Erythroblast (primary cell): ENCODE results near the gene PPP6R1.

Experiments
- DNase-seq, 2 experiments: peaks; one replicate each; lab custom pipeline; 2025; lab: John Stamatoyannopoulos, UW
- GATA1 ChIP-seq: IDR thresholded peaks from 2 replicates; pipeline ENCODE4 v1.6.1; 2011; ENCODE audit warnings: low read depth, mild to moderate bottlenecking, control low read depth, low read length, moderate library complexity
- POLR2A ChIP-seq: IDR thresholded peaks from 2 replicates; pipeline ENCODE4 v1.6.1; 2011; ENCODE audit warnings: mild to moderate bottlenecking, low read length

Gene PPP6R1

DNA sequence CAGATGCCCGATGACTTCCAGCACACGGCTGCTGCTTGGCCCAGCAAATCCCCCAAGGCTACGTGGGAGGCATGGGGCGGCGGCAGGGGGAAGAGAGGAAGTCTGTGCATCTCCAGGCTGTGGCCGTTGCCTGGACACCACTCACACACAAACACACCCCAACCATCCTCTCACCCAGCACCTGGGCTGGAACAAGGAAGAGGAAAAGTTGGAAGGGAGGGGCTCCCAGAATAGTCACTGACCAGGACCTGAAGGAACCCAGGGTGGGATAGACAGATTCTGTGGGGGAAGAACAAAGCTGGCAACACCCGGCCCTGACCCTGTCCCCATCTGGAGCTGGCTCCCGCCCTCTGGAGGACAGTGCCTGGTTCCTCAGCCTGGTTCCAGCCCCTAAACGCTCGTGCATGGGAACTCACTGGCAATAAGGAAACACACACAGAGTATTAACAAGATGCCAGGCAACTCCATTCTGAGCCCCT, 11.2 kb downstream of the PPP6R1 start:
- TF ChIP-seq POLR2A (no peak), GATA1 (no peak)
- DNase-seq = no peak

DNA sequence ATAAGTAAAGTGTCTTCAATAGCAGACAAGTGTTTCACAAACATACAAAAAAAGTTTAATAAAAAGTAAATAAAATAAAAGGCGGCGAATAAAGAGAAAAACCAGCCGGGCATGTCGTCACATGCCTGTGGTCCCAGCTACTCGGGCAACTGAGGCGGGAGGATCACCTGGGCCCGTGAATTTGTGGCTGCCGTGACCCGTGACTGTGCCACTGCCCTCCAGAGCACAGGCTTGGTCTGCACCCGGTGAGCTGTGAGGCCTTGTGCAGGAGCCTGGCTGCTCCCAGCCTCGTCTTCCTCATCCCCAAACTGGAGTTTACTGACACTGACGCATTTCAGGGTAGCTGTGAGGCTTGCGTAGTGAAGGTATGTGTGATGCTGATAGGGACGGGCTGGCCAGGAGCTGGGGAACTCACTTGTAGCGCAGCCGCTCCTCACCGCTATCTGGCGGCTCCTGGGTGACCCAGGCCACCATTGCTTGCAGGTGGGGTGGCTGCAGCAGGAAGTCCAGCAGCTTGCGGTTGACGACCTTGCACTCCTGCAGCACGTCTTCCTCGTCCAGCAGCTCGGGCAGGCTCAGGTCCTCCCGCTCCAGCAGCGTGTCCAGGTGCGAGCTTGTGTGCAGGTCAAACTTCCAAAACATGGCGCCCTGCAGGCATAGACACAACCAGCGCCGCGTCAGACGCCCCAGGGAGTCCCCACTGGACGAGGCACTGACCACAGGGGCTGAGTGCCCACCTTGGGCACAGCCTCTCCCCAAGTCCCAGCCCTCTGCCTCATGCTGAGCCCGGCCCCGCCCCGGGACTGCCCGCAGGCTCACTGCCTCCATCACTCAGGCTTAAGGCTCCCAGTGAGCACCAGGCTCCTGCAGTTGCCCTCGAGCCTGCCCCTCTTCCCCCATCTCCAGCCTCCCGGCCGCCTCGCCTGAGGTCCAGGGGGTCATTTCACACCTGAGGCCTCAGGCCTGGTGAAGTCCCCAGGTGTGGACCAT, 12.1 kb downstream of the PPP6R1 start:
- no peak for DNase-seq
- TF ChIP-seq GATA1 (no peak), POLR2A (no peak)

DNA sequence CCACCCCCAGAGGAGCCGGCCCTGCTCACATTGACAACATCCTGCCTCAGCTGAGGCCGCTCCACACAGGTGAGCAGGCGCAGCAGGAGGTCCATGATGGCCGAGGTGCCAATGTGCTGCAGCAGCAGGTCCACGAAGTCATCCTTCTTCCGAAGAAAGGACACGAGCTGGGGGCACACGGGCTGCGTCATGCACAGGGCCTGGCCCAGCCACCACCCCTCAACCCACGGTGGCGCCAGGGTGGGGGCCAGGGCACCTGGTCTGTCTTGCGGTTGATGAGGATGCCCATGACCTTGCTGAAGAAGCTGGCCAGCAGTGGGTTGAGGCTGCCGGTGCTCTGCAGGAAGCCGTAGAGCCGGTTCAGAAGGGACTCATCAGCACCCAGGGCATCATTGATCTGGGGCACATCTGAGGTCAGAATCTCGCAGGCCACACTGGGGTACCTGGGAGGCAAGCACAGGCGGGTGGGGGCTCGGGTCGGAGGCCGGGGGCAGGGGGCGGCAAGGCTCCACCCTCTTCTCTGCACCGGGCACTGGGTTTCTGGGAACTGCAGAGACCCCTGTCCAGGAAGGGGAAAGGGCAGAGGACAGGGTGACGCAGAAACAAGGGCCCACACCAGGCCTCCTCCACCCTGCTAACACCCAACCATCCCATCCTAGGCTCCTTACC, 13.4 kb downstream of the PPP6R1 start:
- TF ChIP-seq GATA1 = no peak
- no peak for TF ChIP-seq POLR2A
- DNase-seq = no peak

DNA sequence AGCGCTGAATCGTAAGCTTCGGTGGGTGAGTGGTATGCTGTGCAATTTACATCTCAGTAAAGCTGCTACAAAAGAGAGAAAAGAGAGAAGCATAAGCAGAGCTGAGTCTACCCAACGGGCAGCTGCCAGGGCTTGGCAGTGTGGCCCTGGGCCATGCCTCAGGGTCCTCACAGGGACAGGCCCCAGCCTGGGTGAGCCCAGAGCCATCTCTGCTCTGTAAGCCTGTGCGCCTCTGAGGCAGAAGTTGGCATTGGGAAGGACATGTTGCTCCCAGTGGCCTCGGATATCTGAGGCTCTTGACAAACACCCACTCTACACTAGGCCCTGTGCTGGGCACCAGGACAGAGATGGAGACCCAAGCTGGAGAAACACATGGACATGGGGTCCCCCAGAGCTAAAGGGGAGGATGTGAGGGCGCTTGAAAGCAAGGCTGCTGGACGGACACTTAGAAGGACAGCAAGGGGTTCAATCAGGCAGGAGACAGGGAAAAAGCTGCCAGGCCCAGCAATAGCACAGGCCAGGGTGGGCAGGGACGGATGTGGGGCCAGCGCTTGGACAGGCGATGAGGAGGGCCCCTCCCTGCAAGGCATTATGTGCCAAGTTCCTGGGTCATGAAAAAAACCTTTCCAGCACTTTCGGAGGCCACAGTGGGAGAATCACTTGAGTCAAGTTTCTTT, 14.7 kb downstream of the PPP6R1 start:
- no peak for DNase-seq
- TF ChIP-seq POLR2A = no peak
- no peak for TF ChIP-seq GATA1

DNA sequence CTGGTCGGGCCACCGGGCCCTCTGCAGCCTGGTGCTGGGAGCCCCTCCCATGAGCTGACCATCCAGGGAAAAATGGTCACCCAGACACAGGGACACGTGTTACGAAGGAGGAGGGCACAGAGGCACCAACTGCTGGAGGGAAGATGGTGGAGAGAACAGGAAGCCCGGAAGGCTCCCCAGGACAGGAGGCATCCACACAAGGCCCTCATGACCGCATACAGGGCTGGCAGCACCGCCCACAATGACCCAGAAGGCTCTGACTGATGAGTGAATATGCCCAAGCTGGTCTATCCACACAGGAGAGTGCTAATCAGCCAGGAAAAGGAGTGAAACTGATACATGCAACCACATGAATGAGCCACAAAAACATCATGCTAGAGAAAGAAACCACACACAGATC, 16.3 kb downstream of the PPP6R1 start:
- TF ChIP-seq POLR2A (no peak), GATA1 (no peak)
- DNase-seq = no peak

DNA sequence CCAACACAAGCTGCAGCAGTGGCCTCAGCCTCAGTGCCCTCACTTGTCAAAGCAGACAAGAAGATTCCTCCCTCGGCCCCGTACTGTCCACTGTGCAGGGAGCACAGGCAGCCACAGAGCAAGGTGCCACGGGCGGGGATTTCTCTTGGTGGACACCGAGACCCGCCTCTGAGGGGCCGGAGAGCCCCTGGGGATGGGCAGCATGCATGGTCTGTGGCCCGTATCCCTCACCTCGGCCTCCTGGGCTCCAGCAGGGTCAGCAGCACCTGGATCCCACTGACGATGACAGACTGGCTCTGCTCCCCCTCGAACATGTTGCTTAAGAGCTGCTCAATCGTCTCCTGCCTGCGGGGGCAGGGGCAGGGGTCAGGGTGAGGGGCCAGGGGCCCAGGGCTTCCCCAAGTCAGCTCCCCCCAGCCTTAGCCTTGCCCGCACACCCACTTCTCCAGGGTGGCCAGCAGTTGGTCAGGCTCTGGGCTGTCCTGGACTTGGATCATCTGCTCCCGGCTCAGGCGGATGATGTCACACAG, 16.8 kb downstream of the PPP6R1 start:
- TF ChIP-seq POLR2A = no peak
- TF ChIP-seq GATA1 = no peak
- no peak for DNase-seq

DNA sequence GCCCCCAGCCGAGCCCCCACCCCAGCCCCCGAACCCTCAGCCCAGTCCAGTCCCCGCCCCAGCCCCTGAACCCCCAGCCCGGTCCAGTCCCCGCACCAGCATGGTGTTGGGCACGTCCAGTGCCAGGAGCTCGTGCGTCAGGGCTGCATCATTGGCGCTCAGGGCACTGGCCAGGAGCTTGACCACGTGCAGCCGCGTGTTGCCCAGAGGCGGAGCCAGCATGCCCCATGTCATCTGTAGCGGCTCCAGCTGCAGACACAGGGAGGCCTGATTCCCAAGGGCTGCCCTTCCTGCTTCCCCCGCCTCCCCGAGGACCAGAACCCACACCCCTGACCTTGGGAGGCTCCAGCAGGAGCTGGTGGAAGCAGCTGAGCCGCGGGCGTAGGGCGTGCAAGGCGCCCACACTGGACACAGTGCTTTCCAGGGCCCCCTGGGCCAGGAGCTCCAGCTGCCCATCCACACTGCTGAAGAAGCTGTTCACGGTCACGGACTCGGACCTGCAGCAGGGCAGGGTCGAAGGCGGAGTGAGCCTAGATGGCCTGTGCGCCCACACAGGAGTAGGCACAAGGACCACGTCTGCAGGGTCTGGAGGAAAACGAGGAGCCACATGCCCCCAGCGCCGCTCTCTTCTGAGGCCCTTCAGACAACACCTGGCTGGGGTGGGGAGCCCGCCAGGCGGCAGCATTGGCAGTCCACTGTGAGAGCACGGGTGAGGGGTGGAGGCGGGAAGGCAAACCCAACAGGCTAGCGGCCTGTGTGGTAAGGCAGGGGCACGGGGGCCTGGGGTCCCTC, 17.5 kb downstream of the PPP6R1 start:
- no peak for TF ChIP-seq GATA1
- TF ChIP-seq POLR2A = no peak
- no peak for DNase-seq

DNA sequence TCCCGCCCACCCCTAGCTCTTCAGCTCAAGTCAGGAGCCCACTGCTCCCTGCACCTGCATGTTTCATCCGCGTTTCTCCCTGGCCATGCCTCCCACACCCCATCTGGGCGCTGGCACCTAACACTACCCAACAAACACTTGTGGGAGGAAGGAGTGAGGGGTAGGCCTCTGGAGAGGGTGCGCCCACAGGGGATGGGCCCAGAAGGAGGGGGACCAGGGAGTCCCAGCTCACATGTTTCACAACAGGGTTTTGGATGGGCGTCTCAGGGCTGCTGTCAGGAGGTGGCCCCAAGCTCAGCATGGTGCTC, 18.1 kb downstream of the PPP6R1 start:
- no peak for DNase-seq
- TF ChIP-seq POLR2A (no peak), GATA1 (no peak)

DNA sequence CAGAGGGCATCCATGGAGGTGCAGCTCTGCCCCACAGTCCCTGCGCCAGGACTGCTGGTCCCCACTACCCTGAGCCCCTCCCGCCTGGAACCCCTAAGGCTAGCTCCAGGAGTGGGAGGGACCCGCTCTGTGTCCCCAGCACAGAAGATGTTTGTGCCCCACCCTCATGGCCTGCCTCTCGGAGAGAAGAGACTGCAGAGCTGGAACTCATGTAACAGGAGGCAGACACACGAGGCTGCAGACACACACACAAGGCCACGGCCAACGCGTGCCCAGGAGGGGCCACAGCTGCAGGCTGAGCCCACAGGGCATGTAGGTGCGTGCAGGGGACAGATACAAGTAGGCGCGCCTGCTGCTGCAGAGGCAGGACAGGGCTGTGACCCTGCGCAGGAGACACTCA, 19.8 kb downstream of the PPP6R1 start:
- TF ChIP-seq POLR2A = no peak
- TF ChIP-seq GATA1 = no peak
- no peak for DNase-seq

DNA sequence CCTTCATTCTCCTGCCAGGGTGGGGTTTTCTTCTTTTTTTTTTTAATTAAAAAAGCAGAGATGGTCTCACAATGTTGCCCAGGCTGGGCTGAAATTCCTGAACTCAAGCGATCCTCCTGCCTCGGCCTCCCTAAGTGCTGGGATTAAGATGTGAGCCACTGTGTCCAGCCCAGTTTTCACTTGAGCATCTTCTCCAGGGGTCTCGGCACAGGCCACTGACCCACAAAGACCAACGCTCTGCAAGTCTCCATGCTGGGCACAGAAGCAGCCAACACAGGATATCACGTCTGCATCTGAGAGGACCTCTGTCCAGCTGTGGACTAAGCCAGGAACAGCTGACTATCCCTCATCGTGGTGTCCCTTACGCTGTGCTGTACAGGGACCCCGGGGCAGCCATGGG, 20.8 kb downstream of the PPP6R1 start:
- no peak for DNase-seq
- TF ChIP-seq GATA1 (no peak), POLR2A (no peak)

DNA sequence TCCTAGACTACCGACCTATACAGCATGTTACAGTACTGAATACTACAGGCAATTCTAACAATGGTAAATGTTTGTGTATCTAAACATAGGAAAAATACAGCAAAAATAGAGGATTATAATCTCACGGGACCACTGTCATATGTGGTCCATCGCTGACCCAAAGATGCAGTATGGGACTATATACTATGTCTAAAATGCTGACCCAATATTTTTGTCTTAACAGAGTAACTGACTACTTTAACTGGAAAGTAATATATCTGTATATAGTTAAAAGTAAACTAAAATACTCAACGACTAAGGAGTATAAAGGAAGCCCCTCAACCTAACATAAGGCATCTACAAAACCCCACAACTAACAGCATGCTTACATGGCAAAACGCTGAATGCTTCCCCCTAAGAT, 25.8 kb downstream of the PPP6R1 start:
- DNase-seq = no peak
- TF ChIP-seq GATA1 = no peak
- no peak for TF ChIP-seq POLR2A

DNA sequence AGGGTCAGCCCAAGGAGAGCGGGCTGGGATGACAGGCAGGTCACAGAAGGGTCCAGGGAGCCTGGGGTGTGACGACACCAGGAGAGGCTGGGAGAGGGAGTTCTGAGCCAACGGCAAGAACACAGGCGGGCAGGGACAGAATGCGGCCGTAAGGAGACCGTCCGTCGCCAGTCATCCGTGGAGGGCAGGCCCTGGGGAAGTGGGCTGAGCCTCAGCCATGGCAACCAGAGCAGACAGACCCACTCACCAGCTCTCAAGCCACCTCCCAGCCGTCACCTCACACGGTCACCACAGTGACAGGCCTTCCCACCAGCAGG, 26.6 kb downstream of the PPP6R1 start:
- TF ChIP-seq POLR2A (no peak), GATA1 (no peak)
- no peak for DNase-seq

DNA sequence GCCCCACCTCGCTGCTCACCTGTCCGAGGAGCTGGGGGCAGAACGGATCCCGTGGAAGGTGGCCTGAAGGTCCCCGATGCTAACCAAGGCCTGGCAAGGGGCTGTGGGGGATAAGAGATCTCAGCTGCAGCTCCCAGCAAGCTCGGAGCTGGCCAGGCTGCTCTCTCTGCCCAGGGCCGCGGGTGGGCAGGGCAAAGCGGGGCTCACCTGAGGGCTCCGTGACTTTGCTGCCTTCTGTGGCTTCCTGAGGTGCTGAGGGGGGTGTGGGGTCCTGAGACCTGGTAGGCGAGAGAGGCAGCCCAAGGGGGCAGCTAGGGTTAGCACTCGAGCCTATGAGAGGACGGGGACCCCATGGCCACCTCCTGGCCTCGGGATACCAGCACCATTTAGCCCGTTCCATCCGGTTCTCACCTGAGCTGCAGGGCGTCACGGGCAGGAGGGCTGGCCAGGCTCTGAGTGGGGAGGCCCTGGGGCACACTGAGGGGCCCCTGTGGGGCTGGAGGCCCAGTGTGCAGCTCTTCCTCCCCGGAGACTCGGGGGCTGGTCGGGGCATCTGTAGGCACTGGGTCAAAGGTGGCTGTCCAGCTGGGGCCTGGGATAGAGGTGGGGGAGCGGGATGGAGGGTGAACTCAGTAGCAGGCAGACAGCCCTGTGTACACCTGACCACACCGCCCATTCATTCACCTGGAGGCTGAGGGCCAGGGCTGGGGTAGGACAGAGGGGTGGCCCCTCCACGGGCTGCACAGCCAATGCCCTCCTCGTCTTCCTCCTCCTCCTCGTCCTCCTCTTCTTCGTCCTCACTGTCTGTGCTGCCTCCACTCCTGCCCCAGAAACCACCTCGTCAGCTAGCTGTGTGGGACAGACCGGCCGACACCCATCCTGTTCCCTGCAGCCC, 27.2 kb downstream of the PPP6R1 start:
- DNase-seq = no peak
- no peak for TF ChIP-seq POLR2A
- no peak for TF ChIP-seq GATA1
